HG02623 (cell line): Measurements from ENCODE around the gene IL1RAPL1.

Source experiments
- ATAC-seq: cut with Tn5 transposase; IDR thresholded peaks from one replicate; pipeline ENCODE4 v1.9.1; 2021; ENCODE audit warnings: moderate library complexity; ENCODE audit not compliant: unreplicated experiment

The IL1RAPL1 gene

DNA sequence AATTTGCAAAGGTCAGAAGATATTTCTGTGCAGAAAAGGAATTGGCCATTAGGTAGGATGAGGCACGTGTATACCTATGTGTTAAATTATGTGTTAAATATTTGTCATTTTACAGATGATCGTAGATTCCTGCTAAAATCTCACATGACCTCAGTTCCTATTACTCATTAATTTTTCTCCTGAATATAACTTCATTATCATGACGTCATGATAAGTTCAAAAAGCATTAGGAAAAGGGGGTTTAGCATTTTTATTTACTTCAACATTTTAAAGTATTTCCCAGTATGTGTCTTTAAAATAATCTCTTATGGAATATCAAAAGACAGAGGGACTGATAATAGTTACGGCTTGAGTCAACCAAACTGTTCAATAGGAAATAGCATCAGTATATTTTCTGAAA lies 372.8 kb downstream of the IL1RAPL1 start:
- no peak for ATAC-seq

DNA sequence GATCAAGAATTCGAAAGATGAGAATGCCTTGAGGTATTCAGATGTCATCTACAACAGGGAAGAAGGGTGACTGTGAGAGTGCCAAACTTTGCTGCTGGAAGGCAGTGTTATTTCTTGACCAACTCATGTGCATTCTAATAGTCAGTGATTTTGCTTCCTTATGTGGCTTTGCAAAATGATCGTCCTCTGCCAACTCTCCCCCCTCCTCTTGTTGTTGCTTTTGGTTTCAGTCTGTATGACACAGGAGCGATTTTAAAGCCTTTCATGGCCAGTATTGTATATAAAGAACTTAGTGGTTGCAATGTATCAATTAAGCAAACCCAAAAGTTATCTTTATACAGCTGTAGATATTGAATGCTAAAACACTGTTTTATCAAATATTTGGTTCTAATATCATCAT lies 379.1 kb downstream of the IL1RAPL1 start:
- no peak for ATAC-seq

DNA sequence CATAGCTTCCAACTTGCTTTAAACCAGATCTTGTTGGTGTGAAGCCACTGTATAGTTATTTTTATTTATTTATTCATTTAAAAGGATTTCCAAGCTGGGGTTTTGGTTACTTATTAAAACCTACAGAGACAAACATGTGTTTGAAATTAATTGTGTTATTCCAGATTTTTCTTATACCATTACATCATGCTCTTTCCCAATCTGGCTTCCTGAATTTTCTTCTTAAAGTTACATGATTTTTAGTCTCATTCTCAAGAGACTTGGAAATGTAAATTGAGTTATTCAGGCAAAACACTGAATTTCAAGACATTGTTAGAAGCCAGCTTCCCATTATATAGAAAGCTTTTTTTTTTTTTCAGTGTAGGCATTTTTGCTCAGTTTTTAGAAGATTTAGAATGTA lies 381.9 kb downstream of the IL1RAPL1 start:
- ATAC-seq = no peak

DNA sequence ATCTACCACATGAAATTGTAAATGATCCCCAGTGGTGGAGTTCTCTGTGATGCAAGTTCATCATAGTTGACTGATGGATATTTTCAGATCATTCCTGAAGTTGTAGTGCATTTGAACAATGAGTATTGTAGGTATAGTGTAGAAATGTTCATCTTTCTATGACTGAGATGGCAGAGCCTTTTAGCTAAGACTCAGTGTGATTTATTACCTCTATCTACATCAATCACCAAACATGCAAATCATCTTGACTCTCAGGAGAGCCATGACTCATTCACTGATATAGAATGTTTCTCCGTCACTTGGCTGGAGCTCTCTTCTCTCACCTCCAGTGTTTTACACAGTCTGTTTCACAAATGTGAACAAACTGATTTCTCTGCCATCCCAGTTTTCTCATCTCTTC lies 392.6 kb downstream of the IL1RAPL1 start:
- ATAC-seq = no peak

DNA sequence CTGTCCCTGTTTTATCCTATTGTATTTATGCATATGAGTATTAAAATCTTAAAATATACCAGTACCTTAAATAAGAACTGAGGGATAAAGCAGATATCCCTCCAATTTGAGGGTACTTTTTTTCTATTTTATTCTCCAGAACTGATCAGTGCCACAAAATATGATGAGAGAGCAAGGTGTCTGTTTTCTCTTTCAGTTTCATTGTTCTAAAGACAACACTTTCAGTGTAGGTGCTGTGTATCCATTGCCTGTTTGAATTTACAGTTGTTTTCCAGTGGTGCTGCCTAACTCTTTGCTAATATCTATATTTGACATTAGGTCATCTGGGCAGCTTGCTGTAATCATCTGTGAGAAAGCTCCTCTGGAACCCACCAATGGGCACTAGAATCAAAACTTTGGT lies 394.7 kb downstream of the IL1RAPL1 start:
- no peak for ATAC-seq

DNA sequence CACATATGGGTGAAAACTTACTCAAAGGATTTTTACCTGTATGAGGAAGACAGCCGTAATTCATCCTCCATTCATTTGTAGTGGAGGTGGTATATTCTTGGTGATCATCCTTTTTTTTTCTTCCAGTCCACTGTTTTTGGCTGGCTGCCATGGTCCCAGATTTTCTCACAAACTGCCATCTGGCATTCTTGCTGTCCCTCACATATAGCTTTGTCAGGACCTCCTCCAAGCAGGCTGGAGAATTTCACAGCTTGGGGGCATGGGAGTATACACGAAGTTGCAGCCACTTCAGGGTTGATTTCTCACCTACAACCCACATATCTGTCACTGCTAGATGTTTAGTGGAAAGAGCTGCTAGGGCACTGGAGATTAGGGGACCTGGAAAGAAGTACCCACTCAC lies 401.0 kb downstream of the IL1RAPL1 start:
- no peak for ATAC-seq

DNA sequence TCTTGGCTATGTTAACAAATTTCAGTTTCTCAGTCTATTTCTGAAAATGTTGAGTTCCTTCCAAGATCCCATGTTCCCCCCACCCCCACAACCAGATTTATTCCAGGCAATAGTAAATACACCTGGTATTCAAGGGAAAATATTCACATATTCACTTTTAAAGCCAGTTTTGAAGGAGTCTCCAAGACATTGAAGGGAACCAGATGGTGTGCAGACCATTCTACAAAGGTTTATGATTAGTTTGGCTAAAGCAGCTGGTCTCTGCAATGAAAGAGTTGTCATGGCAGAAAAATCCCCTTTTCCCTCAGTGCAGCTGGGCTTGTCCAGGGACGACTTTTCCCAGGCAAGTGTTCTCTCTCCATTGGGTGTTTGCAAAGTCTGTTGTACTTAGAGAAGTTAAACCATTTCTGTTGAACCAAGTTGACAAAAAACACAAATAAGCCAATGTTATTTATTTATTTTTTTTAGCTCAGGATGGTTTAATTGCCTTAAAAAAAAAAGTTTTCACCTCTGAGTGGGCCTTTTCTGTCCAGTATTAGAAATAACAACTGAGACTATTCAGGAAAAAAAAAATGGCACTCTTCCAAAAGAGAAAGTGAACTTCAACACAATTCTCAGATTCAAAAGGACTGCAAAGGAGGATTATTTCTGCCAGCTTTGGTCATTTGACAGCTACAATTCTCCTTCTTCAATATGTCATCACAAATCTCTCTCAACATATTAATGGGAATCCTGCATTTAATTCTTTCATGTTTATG lies 410.6 kb downstream of the IL1RAPL1 start:
- no peak for ATAC-seq

DNA sequence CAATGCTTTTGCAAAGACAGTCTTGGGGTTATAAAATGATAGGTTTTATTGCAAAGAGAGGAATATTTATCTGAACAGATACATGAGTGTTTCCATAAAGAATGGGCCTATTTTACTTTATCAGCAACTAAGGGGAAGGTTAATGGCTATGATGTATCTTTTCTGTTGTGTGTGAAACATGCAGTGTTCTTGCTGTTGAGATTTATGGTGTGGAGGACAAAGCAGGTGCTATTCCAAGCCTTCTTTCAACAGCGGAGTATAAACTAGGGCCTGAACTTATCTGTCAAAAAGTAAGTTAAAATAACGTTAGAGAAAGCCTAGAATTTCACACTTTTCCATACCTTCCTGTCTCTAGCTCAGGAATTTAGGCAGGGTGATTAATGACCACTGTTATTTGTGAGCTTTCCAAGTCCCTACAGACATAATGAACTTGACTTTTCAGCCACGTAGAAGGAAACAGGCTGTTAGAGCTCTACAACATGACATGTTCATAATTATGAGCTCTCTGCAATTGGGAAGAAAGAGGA lies 411.4 kb downstream of the IL1RAPL1 start:
- no peak for ATAC-seq

DNA sequence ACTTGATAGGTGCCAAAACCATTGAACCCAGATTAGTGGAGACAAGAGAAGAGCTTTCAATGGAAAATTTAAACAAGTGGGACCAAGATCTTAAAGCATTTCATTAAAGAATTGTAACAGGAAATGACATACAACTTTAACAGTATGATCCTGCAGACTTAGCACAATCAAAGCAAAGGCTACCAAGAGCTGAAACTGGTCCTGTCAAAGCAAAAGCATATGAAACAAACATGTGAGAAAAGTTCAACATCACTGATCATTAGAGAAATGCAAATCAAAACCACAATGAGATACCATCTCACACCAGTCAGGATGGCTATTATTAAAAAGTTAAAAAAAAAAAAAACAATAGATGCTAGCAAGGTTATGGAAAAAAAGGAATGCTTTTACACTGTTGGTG lies 425.6 kb downstream of the IL1RAPL1 start:
- no peak for ATAC-seq

DNA sequence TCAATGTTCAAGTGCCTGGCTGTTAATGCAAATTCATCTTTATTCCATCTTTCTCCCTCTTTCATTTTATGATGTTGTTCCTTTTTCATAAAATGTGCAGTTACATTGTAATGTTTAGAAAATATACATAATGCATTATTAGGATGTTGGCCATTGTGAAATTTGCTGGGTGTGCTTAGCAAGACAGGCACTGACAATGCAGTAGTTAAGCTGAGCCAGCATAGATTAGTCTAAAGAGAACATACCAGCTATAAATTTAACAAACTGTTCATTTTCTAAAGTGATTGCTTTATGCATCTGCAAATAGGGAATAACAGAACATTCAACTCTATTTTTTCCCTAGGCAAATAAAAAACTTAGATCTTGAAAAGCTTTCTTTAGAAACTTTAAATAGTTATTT lies 436.0 kb downstream of the IL1RAPL1 start:
- no peak for ATAC-seq

DNA sequence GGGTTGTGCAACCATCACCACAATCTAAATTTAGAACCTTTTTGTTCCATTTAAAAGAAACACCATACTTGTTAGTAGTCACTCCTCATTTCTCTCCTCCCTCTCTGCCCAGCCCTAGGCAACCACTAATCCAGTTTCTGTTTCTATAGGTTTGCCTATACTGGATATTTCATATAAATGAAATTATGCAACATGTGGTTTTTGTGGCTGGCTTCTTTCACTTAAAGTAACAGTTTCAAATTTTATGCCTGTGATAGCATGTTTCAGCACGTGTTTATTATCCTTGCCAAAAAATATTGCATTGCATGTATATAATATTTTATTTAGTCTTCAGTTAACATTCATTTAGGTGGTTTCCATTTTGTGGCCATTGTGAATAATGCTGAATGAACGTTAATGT lies 437.6 kb downstream of the IL1RAPL1 start:
- no peak for ATAC-seq

DNA sequence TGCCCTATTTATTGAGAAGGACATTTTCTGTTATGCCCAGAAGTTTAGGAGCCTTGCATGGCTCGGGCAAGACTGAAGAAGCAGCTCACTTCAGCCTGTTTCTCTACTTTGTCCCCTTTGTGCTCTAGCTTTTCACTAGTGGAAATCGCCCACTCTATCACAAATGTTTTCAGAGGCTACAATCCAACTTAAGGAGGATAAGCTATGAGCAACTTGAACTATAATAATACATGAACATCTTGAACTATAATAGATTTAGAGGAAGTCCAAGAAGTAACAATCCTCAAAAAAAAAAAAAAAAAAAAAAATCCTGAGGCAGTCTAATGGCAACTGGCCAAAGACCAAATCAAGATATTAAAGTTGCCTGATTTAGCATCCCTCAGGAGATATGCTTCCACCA lies 452.3 kb downstream of the IL1RAPL1 start:
- no peak for ATAC-seq

DNA sequence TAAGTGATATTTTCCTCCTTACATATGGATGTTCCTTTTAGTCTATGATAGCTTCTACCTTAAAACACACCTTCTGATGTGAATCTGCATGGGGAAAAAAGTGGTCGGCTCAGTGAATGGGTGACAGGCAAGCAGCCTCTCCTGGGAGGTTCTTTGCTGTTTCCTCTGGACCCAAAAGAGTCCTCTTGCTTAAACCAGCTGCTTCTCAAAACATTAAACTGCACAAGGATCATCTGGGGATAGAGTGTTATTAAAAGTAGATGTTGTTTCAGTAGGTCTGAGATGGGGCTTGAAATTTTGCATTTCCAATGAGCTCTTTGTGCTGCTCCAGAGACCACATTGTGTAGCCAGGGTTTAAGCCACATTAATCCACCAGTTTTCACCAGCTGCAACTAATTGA lies 452.9 kb downstream of the IL1RAPL1 start:
- ATAC-seq = no peak

DNA sequence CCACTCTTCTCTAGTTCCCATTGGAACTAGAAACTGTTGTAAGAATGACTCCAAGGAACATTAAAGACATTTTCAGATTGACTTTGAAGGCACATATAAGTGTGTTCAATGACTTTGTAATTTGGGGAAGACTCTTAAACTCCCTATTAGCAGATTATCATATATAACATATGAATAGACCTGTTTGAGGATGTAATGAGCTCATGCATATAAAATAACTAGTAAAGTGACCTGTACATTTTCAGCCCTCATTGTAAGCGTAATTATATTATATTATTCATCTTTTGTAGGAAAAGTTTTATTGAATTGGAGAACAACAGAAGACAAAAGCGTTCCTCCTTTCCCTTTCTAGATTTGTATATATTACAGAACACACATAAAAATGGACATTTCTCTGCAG lies 455.1 kb downstream of the IL1RAPL1 start:
- no peak for ATAC-seq

DNA sequence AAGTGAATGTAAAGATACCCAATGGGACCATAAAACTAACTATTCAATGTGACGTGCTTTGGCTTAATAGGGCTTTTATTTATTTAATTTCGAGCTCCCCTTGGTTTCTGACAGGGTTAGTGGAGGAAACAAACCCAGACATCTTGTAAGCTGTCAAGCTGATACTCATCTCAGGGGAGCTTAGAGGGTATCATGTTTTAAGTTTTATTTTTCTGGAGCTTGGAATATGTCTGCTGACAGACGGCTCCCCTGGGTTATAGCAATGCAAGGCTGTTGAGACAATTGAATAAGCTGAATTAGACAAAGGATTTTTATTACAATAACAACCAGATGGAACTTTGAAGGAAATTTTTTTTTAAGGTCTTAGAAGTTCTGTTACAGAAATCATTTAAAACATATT lies 456.5 kb downstream of the IL1RAPL1 start:
- ATAC-seq = no peak

DNA sequence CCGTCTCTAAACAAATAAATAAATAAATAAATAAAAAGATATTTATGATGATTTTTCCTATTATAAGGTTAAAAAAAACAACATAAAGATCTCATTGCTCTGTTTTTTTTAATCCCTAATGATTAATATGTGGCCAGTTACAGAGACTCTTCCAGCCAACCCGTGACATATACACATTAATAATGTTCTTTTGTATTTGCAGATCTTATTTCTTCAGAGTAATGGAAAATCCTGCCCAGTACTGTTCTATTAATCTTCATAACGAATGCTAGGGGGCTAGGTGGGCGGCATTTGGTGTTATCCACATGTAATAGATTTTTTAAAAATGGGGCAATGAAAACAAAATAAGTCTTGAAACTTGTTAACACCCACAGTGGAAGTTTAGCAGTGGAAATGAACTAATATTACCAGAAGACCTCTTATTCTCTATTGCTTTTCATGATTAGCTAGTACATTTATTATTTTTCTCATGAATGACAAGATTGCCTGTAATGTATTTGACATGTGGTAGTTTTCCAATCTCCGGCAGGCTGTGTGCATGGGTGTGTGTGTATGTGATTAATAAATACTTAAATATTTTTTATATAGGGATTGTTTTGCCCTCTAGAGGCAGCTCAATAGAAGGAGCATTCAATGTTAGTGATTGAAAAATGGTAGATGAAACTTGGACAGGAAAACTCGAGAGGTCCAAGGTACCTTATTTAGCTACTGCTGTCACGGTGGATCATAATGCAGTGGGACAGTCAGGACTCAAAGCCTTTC lies 457.4 kb downstream of the IL1RAPL1 start:
- no peak for ATAC-seq

DNA sequence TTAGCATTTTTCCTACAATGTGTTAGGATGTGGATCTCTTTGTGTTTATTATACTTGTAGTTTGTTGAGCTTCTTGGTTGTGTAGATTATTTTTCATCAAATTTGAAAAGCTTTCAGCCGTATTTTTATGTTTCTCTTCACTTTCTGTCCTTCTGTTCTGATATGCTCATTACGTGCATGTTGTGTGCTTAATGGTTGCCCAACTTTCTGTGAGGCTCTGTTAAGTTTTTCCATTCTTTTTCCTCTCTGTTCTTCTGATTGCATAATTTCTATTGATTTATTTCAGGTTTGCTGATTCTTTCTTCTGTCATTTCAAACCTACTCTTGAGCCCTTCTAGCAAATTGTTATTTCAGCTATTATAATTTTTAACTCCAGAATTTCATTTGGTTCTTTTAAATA lies 478.2 kb downstream of the IL1RAPL1 start:
- no peak for ATAC-seq

DNA sequence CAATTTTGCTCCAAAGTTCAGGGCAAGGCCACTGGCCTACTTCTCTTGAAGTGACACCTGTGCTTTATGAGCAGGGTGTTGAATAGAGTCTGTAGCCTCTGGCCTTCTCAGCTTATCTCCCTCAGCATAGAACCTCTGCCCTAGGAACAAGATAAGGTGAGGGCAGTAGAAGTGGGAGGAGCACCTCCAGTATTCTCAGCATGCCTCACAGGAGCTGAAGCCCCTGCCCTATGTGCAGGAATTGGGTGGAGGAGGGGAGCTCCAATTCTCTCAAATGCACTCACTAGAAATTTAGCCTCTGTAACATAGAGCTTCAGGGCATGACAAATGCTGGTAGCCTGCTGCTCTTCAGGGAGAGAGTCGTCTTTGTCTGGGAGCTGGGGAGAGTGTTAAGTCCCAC lies 479.3 kb downstream of the IL1RAPL1 start:
- no peak for ATAC-seq

DNA sequence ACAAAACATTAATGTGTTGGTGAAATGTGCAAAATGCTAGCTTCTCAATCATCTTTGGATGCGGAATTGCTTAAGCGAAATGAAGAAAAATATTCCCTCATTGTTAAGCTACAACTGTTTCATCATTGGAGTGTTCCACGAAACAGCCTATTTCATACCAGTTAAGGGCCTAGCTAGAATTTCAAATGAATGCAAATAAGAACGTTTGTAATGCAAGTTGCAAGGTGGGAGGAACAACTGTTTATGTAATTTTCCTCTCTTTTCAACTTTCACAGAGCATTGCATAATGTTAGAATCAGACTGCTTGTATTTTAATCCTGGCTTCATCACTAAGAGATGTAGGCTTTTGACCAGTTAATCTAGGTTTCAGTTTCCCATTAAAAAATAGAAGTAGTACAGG lies 480.1 kb downstream of the IL1RAPL1 start:
- no peak for ATAC-seq

DNA sequence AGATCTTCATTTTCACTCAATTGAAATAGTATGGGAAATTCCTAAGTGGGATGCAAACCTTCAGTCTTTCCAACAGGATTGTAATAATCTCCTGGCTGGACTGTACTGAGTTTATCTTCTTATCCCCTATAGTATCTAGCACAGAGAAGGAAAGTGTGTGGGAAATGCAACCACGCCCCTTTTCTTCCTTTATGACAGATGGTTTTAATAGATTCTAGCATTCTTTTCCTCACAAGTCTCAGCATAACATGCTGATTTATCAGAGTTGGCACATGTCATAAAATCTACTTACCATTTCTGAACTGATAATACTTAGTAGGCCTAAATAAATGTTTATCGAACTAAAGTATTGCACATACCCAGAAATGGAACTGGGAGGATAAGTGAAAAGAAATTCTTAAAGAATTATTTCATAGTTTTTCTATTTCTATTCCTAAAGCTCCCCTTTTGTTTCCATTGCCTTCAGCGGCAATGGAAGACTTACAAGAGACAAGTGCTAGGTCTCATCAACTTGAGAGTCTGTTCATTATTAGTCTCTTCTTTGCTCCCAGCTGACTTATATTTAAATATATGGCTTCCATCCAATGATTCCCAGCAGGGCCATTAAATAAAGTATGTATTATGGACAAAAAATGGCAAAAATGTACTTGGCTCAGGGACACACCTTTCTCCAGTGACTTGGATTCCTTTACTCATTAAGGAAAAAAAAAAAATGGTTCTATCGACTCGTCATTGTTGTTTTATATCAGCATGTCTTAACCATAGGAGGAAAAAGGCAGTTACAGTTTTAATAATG lies 484.5 kb downstream of the IL1RAPL1 start:
- no peak for ATAC-seq

DNA sequence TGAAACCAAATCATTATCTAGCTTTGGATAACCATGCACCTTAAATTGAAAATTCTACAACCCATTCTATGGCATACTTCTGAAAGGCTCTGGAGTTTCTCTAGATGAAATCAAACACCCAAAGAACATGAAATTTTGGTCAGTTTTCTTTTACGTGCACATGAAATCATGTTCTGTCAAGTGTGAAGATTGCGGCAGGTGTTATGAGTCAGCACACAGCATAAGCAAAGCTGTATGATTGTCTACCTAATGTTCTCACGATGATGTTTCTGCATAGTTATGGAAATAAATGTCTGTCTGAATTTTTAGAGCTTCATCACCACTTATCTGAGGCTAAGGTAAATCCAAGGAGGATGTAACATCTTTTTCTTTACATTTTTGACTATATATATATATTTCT lies 495.3 kb downstream of the IL1RAPL1 start:
- no peak for ATAC-seq

DNA sequence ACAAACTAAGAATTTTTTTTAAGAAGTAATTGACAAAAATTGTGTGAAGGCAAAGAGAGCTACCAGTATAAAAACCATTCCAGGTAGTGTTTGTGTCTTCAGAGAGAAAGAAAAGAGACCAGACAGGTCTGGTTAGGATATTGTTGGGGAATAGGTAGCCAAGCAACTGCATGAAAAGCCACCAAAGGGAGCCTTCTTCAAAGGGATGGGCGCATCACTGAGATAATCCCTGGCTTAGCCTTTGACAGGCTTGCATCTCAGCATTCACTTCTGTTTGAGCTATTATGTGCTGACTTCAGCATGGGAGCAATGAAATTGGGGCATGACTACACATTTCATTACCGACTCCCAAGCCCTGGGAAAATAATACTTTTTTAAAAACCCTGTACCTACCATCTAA lies 496.6 kb downstream of the IL1RAPL1 start:
- ATAC-seq = no peak
